ENCODE measurements around the gene ARID5A. TPM values are rescaled to one million over a fixed set of nuclear protein-coding genes. Genes with fewer than 3 reads are reported as not detected.
A peak's percentile ranks its signal among the peaks of the same experiment; 100 is the strongest.

The ARID5A gene
- total and polyA plus RNA-seq, 2 of the 13 experiments (the other 11 are each of a cell fraction or from before 2014, with no cell fraction given): 6.0 to 9.5 TPM

DNA sequence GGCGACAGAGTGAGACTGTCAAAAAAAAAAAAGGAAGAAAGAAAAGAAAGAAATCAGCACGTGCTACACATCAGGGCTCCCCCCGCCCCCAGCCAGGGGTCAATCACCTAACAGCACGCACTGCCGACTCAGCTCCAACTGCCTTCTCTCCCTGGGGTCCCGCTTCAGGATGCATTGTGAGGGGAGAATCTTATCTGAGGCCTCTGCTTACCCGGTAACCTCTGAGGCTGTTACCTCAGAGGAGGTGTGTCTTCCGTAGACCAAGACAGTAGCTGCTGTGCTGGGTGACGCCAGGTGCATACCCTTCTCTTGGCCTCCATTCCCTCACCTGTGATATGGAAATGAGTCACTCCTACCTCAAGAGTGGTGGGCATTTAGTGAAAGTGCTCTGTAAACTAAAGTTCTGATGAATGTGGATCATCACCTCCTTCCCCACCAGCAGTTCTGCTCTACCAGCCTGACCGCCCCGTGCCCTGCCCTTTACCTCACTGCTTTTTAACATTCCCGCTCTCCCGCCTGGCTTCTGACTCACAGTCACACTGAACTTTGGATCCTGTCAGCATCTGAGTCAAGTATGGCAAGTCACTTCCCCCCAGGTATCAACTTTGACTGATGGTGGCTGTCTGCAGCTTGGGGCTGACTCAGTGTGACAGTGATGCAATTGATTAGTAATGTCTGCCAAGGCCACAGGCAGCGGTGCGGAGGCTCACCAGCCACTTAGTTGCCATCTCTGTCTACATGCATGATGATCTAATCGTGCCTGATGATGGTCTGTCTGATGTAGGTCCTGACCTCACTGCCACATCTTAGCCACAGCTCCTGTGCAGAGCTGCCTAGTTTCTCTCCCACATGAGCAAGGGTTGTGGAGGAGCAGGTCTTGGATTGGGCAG, 20.1 kb downstream of the ARID5A start (continued):
- TF ChIP-seq, protein P1, sequence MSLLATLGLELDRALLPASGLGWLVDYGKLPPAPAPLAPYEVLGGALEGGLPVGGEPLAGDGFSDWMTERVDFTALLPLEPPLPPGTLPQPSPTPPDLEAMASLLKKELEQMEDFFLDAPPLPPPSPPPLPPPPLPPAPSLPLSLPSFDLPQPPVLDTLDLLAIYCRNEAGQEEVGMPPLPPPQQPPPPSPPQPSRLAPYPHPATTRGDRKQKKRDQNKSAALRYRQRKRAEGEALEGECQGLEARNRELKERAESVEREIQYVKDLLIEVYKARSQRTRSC (CRISPR knock-in tag; IDR thresholded peaks at IDR 0.05; ENCODE audit: low read depth): no peak
- TF ChIP-seq, protein P2, sequence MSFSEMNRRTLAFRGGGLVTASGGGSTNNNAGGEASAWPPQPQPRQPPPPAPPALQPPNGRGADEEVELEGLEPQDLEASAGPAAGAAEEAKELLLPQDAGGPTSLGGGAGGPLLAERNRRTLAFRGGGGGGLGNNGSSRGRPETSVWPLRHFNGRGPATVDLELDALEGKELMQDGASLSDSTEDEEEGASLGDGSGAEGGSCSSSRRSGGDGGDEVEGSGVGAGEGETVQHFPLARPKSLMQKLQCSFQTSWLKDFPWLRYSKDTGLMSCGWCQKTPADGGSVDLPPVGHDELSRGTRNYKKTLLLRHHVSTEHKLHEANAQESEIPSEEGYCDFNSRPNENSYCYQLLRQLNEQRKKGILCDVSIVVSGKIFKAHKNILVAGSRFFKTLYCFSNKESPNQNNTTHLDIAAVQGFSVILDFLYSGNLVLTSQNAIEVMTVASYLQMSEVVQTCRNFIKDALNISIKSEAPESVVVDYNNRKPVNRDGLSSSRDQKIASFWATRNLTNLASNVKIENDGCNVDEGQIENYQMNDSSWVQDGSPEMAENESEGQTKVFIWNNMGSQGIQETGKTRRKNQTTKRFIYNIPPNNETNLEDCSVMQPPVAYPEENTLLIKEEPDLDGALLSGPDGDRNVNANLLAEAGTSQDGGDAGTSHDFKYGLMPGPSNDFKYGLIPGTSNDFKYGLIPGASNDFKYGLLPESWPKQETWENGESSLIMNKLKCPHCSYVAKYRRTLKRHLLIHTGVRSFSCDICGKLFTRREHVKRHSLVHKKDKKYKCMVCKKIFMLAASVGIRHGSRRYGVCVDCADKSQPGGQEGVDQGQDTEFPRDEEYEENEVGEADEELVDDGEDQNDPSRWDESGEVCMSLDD (CRISPR knock-in tag; IDR thresholded peaks at IDR 0.05; ENCODE audit: borderline replicate concordance): no peak
- TF ChIP-seq, protein P3, sequence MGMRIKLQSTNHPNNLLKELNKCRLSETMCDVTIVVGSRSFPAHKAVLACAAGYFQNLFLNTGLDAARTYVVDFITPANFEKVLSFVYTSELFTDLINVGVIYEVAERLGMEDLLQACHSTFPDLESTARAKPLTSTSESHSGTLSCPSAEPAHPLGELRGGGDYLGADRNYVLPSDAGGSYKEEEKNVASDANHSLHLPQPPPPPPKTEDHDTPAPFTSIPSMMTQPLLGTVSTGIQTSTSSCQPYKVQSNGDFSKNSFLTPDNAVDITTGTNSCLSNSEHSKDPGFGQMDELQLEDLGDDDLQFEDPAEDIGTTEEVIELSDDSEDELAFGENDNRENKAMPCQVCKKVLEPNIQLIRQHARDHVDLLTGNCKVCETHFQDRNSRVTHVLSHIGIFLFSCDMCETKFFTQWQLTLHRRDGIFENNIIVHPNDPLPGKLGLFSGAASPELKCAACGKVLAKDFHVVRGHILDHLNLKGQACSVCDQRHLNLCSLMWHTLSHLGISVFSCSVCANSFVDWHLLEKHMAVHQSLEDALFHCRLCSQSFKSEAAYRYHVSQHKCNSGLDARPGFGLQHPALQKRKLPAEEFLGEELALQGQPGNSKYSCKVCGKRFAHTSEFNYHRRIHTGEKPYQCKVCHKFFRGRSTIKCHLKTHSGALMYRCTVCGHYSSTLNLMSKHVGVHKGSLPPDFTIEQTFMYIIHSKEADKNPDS (CRISPR knock-in tag; IDR thresholded peaks at IDR 0.05): no peak
- TF ChIP-seq ZNF816 (CRISPR knock-in tag; IDR thresholded peaks at IDR 0.05; ENCODE audit: borderline replicate concordance): peak; percentile 88; the same call in 1 of the 2 replicates
- TF ChIP-seq ZNF652 (CRISPR knock-in tag; IDR thresholded peaks at IDR 0.05; ENCODE audit: borderline replicate concordance, low read depth): 0 out of 2 replicates have a peak, but pooled peaks have one; percentile 45
- TF ChIP-seq SP2 (CRISPR knock-in tag; IDR thresholded peaks at IDR 0.05): no peak
- TF ChIP-seq GPN1 (CRISPR knock-in tag; IDR thresholded peaks at IDR 0.05; ENCODE audit: borderline replicate concordance): no peak; the same call in 1 of the 2 replicates
- TF ChIP-seq, protein P4, sequence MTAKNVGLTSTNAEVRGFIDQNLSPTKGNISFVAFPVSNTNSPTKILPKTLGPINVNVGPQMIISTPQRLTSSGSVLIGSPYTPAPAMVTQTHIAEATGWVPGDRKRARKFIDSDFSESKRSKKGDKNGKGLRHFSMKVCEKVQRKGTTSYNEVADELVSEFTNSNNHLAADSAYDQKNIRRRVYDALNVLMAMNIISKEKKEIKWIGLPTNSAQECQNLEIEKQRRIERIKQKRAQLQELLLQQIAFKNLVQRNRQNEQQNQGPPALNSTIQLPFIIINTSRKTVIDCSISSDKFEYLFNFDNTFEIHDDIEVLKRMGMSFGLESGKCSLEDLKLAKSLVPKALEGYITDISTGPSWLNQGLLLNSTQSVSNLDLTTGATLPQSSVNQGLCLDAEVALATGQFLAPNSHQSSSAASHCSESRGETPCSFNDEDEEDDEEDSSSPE (CRISPR knock-in tag; IDR thresholded peaks at IDR 0.05): peak; percentile 98
- no peak for TF ChIP-seq ZFP36L2 (CRISPR knock-in tag; IDR thresholded peaks at IDR 0.05)
- peak; percentile 25; the same call in 1 of the 2 replicates for TF ChIP-seq NFYC (CRISPR knock-in tag; IDR thresholded peaks at IDR 0.05)
- TF ChIP-seq RXRB (CRISPR knock-in tag; IDR thresholded peaks at IDR 0.05; ENCODE audit: borderline replicate concordance): peak; percentile 97
- TF ChIP-seq DNMT1 (CRISPR knock-in tag; IDR thresholded peaks at IDR 0.05): no peak
- no peak for TF ChIP-seq NFYB (CRISPR knock-in tag; IDR thresholded peaks at IDR 0.05)
- TF ChIP-seq ZNF607 (CRISPR knock-in tag; IDR thresholded peaks at IDR 0.05; ENCODE audit: borderline replicate concordance): peak; percentile 42; the same call in 1 of the 2 replicates
- TF ChIP-seq NR2F2 (IDR thresholded peaks at IDR 0.05; ENCODE audit: borderline replicate concordance, low read depth): no peak; the same call in 1 of the 2 replicates
- TF ChIP-seq TRIM24 (CRISPR knock-in tag; IDR thresholded peaks at IDR 0.05): peak; percentile 91; the same call in 1 of the 2 replicates
- no peak for TF ChIP-seq ZNF709 (CRISPR knock-in tag; IDR thresholded peaks at IDR 0.05)
- peak; percentile 33; the same call in 1 of the 2 replicates for TF ChIP-seq STAG1 (CRISPR knock-in tag; IDR thresholded peaks at IDR 0.05)
- TF ChIP-seq, protein P5, sequence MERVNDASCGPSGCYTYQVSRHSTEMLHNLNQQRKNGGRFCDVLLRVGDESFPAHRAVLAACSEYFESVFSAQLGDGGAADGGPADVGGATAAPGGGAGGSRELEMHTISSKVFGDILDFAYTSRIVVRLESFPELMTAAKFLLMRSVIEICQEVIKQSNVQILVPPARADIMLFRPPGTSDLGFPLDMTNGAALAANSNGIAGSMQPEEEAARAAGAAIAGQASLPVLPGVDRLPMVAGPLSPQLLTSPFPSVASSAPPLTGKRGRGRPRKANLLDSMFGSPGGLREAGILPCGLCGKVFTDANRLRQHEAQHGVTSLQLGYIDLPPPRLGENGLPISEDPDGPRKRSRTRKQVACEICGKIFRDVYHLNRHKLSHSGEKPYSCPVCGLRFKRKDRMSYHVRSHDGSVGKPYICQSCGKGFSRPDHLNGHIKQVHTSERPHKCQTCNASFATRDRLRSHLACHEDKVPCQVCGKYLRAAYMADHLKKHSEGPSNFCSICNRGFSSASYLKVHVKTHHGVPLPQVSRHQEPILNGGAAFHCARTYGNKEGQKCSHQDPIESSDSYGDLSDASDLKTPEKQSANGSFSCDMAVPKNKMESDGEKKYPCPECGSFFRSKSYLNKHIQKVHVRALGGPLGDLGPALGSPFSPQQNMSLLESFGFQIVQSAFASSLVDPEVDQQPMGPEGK (CRISPR knock-in tag; IDR thresholded peaks at IDR 0.05): peak; percentile 90
